DND-41 (cell line): ENCODE results near the gene STK24.

Experiments
- EZH2 ChIP-seq: IDR thresholded peaks from 3 replicates; pipeline ENCODE4 v1.6.1; 2012; ENCODE audit warnings: borderline replicate concordance, low read depth, mild to moderate bottlenecking, moderate library complexity, low read length, inconsistent platforms; ENCODE audit not compliant: severe bottlenecking
- TF ChIP-seq, protein P1 (sequence below): IDR thresholded peaks from 2 replicates; pipeline ENCODE4 v1.5.1; 2012; ENCODE audit warnings: borderline replicate concordance, low read length, moderate library complexity, mild to moderate bottlenecking; ENCODE audit not compliant: poor library complexity, severe bottlenecking; ENCODE audit errors: extremely low read depth

DNA sequence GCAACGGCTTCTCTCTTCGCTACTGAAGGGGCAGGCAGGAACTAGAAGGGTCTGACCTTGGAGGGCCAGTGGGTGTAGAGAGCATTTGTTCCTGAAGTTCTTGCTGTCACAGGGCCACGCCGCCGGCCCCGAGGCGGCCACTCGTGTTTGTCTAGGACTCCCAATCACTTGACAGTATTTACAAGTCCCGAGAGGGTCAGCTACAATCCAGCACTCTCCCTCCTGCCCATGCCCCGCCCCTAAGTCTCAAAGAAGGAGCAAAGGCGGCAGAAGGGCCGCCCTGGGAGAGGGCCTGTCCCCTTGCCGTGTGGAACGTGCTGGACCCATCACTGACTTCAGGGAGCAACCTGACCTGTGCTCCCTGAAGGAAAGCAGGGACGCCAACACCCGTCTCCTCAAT is 118.5 kb downstream of the STK24 start:
- TF ChIP-seq, protein P1, sequence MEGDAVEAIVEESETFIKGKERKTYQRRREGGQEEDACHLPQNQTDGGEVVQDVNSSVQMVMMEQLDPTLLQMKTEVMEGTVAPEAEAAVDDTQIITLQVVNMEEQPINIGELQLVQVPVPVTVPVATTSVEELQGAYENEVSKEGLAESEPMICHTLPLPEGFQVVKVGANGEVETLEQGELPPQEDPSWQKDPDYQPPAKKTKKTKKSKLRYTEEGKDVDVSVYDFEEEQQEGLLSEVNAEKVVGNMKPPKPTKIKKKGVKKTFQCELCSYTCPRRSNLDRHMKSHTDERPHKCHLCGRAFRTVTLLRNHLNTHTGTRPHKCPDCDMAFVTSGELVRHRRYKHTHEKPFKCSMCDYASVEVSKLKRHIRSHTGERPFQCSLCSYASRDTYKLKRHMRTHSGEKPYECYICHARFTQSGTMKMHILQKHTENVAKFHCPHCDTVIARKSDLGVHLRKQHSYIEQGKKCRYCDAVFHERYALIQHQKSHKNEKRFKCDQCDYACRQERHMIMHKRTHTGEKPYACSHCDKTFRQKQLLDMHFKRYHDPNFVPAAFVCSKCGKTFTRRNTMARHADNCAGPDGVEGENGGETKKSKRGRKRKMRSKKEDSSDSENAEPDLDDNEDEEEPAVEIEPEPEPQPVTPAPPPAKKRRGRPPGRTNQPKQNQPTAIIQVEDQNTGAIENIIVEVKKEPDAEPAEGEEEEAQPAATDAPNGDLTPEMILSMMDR: no peak
- no peak for TF ChIP-seq EZH2
